T-helper 1 cell (primary cell): ENCODE data around the gene LRRC4.

Experiments
- DNase-seq, 5 donors: peaks; one replicate each; pipeline ENCODE4 v3.0.0-alpha.2; 2012 to 2020

LRRC4 gene

GRCh38 chr7:128057909-128058308, 26.7 kb upstream of the LRRC4 start:
- no peak for DNase-seq

- DNase-seq, result no peak
Observed at GRCh38 chr7:128056901-128057300, 25.7 kb upstream of the LRRC4 start.

- no peak for DNase-seq
Observed at GRCh38 chr7:128055637-128056036, 24.4 kb upstream of the LRRC4 start.

GRCh38 chr7:128054511-128054910, 23.3 kb upstream of the LRRC4 start:
- DNase-seq, result no peak

GRCh38 chr7:128053991-128054390, 22.8 kb upstream of the LRRC4 start:
- DNase-seq, result no peak

GRCh38 chr7:128053023-128053422, 21.8 kb upstream of the LRRC4 start:
- no peak for DNase-seq

- no peak for DNase-seq
Observed at GRCh38 chr7:128052404-128052803, 21.2 kb upstream of the LRRC4 start.

- DNase-seq, result no peak
Observed at GRCh38 chr7:128045766-128046165, 14.5 kb upstream of the LRRC4 start.

GRCh38 chr7:128045158-128045557, 13.9 kb upstream of the LRRC4 start:
- DNase-seq, result no peak

- no peak for DNase-seq
Observed at GRCh38 chr7:128044064-128044463, 12.8 kb upstream of the LRRC4 start.

GRCh38 chr7:128042012-128042411, 10.8 kb upstream of the LRRC4 start:
- DNase-seq, result no peak

GRCh38 chr7:128041203-128041602, 10.0 kb upstream of the LRRC4 start:
- DNase-seq, result no peak

GRCh38 chr7:128040205-128040604, 9.0 kb upstream of the LRRC4 start:
- no peak for DNase-seq

- DNase-seq, result no peak
Observed at GRCh38 chr7:128039544-128039953, 8.3 kb upstream of the LRRC4 start.

GRCh38 chr7:128037880-128038619, 6.8 kb upstream of the LRRC4 start:
- no peak for DNase-seq

- no peak for DNase-seq
Observed at GRCh38 chr7:128037081-128037480, 5.8 kb upstream of the LRRC4 start.

GRCh38 chr7:128036226-128036940, 5.1 kb upstream of the LRRC4 start:
- no peak for DNase-seq

GRCh38 chr7:128035712-128036111, 4.5 kb upstream of the LRRC4 start:
- DNase-seq, result no peak

- DNase-seq, result no peak
Observed at GRCh38 chr7:128034825-128035224, 3.6 kb upstream of the LRRC4 start.

GRCh38 chr7:128033246-128033645, 2.0 kb upstream of the LRRC4 start:
- DNase-seq, result no peak

GRCh38 chr7:128032605-128033235, 1.5 kb upstream of the LRRC4 start:
- DNase-seq, result no peak

GRCh38 chr7:128031901-128032604, 816 bp upstream of the LRRC4 start:
- peak in 4 of 5 donors; percentile 19 to 68 (median 27) for DNase-seq

- no peak for DNase-seq
Observed at GRCh38 chr7:128030263-128030653, 979 bp downstream of the LRRC4 start.
